Measurements from ENCODE around the gene CNEP1R1.

Gene CNEP1R1

GRCh38 chr16:50001144-50001543, 23.9 kb upstream of the CNEP1R1 start:
- Histone ChIP-seq H3K4me2 (ENCODE audit: low read depth, low read length, poor library complexity, severe bottlenecking) (no peak overlapping the region), H2AFZ (ENCODE audit: low read length) (no peak overlapping the region), H3K27me3 (ENCODE audit: insufficient read depth, low read length, poor library complexity, severe bottlenecking) (no peaks in the 10 kb centered on the region), H3K9me2 (replicated peaks; ENCODE audit: low read depth, low read length) (no peaks in the 10 kb centered on the region), H3K9ac (ENCODE audit: low read depth, low read length, poor library complexity, severe bottlenecking) (no peak overlapping the region), H3K36me3 (ENCODE audit: insufficient read depth, low read length) (no peaks in the 10 kb centered on the region), H4K20me1 (ENCODE audit: insufficient read depth, low read length, poor library complexity, severe bottlenecking) (no peaks in the 10 kb centered on the region), H3F3A (ENCODE audit: low read depth) (no peaks in the 10 kb centered on the region), H3K9me3 (ENCODE audit: insufficient read depth, low read depth, low read length) (no peaks in the 10 kb centered on the region), H3K4me1 (ENCODE audit: insufficient read depth, low read length, poor library complexity, severe bottlenecking) (no peaks in the 10 kb centered on the region), H3K4me3 (ENCODE audit: low read length, poor library complexity, severe bottlenecking) (no peak overlapping the region), H3K79me2 (ENCODE audit: insufficient read depth, low read length) (no peaks in the 10 kb centered on the region)
- TF ChIP-seq EZH2phosphoT487 (IDR thresholded peaks at IDR 0.05; ENCODE audit: borderline replicate concordance) = no peak
- no peak for TF ChIP-seq CTCF (conservative IDR thresholded peaks at IDR 0.05; ENCODE audit: low read length)

GRCh38 chr16:50002190-50002589, 22.8 kb upstream of the CNEP1R1 start:
- Histone ChIP-seq H3K9me2 (replicated peaks; ENCODE audit: low read depth, low read length) (no peaks in the 10 kb centered on the region), H3K4me1 (ENCODE audit: insufficient read depth, low read length, poor library complexity, severe bottlenecking) (no peaks in the 10 kb centered on the region), H3K79me2 (ENCODE audit: insufficient read depth, low read length) (no peaks in the 10 kb centered on the region), H3K9me3 (ENCODE audit: insufficient read depth, low read depth, low read length) (no peaks in the 10 kb centered on the region), H2AFZ (ENCODE audit: low read length) (no peak overlapping the region), H3K4me3 (ENCODE audit: low read length, poor library complexity, severe bottlenecking) (no peak overlapping the region), H3K9ac (ENCODE audit: low read depth, low read length, poor library complexity, severe bottlenecking) (no peak overlapping the region), H3K36me3 (ENCODE audit: insufficient read depth, low read length) (no peaks in the 10 kb centered on the region), H3K27me3 (ENCODE audit: insufficient read depth, low read length, poor library complexity, severe bottlenecking) (no peaks in the 10 kb centered on the region), H3K4me2 (ENCODE audit: low read depth, low read length, poor library complexity, severe bottlenecking) (no peak overlapping the region), H3F3A (ENCODE audit: low read depth) (no peaks in the 10 kb centered on the region), H4K20me1 (ENCODE audit: insufficient read depth, low read length, poor library complexity, severe bottlenecking) (no peaks in the 10 kb centered on the region)
- no peak for TF ChIP-seq CTCF (conservative IDR thresholded peaks at IDR 0.05; ENCODE audit: low read length)
- no peak for TF ChIP-seq EZH2phosphoT487 (IDR thresholded peaks at IDR 0.05; ENCODE audit: borderline replicate concordance)

GRCh38 chr16:50004239-50004638, 20.8 kb upstream of the CNEP1R1 start:
- H4K20me1 ChIP-seq (ENCODE audit: insufficient read depth, low read length, poor library complexity, severe bottlenecking) = no peaks in the 10 kb centered on the region
- TF ChIP-seq EZH2phosphoT487 (IDR thresholded peaks at IDR 0.05; ENCODE audit: borderline replicate concordance) (no peak), CTCF (conservative IDR thresholded peaks at IDR 0.05; ENCODE audit: low read length) (no peak)
- no peak overlapping the region for H3K4me3 ChIP-seq (ENCODE audit: low read length, poor library complexity, severe bottlenecking)

More at GRCh38 chr16:50004239-50004638, 20.8 kb upstream of the CNEP1R1 start:
- no peaks in the 10 kb centered on the region for H3K27me3 ChIP-seq (ENCODE audit: insufficient read depth, low read length, poor library complexity, severe bottlenecking)
- H2AFZ ChIP-seq (ENCODE audit: low read length) = no peak overlapping the region
- no peaks in the 10 kb centered on the region for H3F3A ChIP-seq (ENCODE audit: low read depth)
- no peak overlapping the region for H3K9ac ChIP-seq (ENCODE audit: low read depth, low read length, poor library complexity, severe bottlenecking)
- H3K4me1 ChIP-seq (ENCODE audit: insufficient read depth, low read length, poor library complexity, severe bottlenecking) = no peaks in the 10 kb centered on the region
- no peak overlapping the region for H3K4me2 ChIP-seq (ENCODE audit: low read depth, low read length, poor library complexity, severe bottlenecking)
- no peaks in the 10 kb centered on the region for H3K9me3 ChIP-seq (ENCODE audit: insufficient read depth, low read depth, low read length)
- H3K36me3 ChIP-seq (ENCODE audit: insufficient read depth, low read length) = no peaks in the 10 kb centered on the region
- H3K9me2 ChIP-seq (replicated peaks; ENCODE audit: low read depth, low read length) = no peaks in the 10 kb centered on the region
- H3K79me2 ChIP-seq (ENCODE audit: insufficient read depth, low read length) = no peaks in the 10 kb centered on the region

Data from Loucy (cell line).